Measurements from ENCODE around the gene PRICKLE1.

DNA sequence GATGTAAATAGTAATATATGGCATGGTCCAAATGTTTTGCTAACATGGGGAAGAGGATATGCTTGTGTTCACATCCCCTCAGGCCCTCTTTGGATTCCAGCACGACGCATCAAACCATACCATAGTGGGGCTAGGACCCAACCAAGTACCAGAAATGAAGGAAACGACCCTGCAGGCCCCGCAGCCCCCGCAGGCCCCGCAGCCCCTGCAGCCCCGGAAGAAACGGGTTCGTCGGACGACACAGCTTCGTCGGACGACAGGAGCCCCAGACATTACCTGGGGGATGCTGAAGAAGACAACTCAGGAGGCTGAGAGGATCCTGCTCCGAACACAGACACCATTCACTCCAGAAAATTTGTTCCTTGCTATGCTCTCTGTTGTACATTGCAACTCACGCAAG lies 143.7 kb downstream of the PRICKLE1 start:
- TF ChIP-seq, protein P1, sequence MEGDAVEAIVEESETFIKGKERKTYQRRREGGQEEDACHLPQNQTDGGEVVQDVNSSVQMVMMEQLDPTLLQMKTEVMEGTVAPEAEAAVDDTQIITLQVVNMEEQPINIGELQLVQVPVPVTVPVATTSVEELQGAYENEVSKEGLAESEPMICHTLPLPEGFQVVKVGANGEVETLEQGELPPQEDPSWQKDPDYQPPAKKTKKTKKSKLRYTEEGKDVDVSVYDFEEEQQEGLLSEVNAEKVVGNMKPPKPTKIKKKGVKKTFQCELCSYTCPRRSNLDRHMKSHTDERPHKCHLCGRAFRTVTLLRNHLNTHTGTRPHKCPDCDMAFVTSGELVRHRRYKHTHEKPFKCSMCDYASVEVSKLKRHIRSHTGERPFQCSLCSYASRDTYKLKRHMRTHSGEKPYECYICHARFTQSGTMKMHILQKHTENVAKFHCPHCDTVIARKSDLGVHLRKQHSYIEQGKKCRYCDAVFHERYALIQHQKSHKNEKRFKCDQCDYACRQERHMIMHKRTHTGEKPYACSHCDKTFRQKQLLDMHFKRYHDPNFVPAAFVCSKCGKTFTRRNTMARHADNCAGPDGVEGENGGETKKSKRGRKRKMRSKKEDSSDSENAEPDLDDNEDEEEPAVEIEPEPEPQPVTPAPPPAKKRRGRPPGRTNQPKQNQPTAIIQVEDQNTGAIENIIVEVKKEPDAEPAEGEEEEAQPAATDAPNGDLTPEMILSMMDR (IDR thresholded peaks at IDR 0.05): no peak
- no peak for TF ChIP-seq POLR2AphosphoS5 (IDR thresholded peaks at IDR 0.05)
- TF ChIP-seq POLR2A (IDR thresholded peaks at IDR 0.05): no peak

Measured in breast epithelium (tissue), 3 donors.